ENCODE results near the gene PSME3.

DNA sequence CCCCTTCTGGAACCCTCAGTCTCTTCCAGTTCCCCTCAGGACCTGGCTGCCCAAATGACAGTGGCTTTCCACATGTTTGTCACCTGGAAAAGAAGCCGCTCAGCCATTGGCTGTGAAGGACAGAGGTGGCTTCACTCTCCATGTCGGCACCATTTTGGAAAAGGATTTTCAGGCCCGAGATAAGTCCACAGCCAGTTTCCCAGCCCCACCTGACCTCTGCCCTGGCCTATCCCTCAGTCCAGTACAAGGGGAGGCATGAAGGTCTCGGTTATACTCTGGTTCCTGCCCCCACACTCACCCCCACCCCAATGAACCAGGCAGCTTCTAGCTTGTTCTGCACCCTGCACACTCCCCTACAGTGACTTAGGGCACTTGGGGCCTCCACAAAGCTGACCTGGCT, 33.0 kb downstream of the PSME3 start:
- TF ChIP-seq ELF4 (IDR thresholded peaks at IDR 0.05), result no peak
- no peak for TF ChIP-seq NFRKB (IDR thresholded peaks at IDR 0.05)
- TF ChIP-seq FOXM1 (IDR thresholded peaks at IDR 0.05; ENCODE audit: borderline replicate concordance), result no peak
- no peak for TF ChIP-seq CTBP1 (IDR thresholded peaks at IDR 0.05; ENCODE audit: borderline replicate concordance)

All from HEK293T (cell line).